GM04503 (cell line): ENCODE data around the gene MAP4K2.

Source experiments
- DNase-seq: peaks from one replicate; pipeline ENCODE4 v3.0.0-alpha.2; 2012; ENCODE audit warnings: low read depth

The MAP4K2 gene

DNA sequence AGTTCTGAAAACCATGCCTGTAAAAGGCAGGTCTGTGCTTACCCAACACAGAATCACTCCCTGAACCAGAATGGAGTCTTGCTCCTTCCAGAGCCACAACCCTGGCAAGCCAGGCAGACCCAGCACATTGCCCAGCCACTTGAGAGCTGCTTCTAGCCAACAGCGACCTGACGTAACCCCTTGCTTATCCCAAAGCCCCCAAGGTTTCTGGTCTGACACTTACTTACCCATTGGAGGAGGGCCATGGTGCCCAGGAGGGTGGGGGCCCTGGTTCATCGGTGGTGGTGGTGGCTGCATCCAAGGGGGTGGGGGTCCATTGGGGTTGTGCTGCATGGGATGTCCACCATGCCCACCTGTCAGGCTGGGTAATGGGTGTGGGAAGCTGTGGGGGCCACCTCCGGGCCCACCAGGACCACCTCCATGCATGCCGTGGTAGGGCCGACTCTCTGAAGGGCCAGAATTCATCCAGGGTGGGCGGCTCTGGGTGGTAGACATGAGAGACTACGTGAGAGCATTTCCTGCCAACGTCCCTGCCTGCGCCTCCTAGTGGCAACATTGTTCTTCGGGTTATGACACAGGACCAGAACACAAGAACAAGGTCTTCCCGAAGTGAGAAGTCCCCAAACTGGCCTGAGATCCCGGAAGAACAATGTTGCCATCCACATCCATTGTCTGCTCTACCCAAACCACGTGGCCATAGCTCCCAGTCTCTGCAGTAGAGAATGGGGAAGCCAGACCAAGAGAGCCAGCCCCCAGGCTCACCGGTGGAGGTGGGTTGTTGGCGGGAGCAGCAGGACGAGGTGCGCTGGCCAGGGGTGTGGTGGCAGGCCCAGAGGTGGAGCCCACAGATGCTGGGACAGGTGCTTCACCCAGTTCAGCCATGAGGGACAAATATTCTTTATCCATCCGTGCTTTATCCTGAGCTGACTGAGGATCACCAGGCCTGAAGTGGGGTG, 35.4 kb downstream of the MAP4K2 start:
- DNase-seq, result no peak

DNA sequence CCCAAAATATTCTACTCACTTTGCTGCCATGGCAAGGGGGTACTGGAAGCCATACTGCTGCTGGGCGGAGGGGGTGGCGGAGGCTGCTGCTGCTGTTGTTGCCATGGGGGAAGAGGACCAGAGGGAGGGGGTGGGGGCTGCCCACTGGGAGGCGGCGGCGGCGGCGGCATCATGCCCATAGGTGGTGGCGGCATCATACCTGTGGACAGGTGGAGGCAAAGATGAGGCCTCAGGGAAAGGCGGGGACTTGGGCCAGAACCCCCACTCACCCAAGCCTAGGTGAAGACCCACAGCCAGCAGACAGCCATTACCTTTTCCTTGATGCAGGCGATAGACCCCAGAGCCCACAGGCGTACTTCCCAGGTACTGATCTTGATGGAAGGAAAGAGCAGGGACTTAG, 36.1 kb downstream of the MAP4K2 start:
- DNase-seq, result no peak

DNA sequence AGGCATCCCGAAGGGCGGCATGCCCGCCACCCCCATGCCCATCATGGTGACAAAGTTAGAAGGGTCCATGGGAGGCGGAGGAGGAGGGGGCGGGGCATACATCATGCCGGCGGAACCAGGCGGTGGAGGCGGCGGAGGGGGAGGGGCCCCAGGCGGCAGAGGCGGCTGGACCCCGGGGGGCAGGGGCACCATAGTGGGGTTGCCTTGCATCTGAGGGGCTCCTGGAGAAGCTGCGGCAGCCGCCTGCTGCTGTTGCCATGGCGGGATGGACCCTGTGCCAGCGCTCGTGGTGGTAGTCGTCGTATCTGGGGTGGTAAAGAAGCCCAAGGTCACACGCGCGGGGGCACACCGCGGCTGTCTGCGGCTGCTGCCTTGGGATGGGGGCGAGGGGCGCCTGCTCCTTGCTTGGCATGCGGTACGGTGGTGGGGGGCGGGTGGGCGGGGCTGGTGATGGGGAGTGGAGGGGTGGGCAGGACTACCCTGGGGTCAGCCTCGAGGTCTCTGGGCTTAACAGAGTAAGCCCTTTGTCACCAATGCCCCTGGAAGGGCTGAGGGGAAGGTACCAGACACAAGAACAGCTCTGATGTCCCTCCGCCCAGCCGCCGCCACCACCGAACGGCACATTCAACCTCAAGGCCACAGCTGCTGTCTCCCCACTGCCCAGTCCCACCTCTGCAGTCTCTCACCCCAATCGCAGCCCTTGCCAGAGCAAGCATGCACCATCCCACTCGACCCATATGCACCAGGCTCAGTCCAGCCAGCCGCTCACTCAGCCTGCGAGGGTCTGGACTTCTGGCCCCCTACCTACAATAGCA, 37.0 kb downstream of the MAP4K2 start:
- DNase-seq, result no peak

GRCh38 chr11:64765291-64765850, 37.6 kb downstream of the MAP4K2 start:
- DNase-seq, result no peak

GRCh38 chr11:64764753-64765152, 38.3 kb downstream of the MAP4K2 start:
- DNase-seq, result no peak

DNA sequence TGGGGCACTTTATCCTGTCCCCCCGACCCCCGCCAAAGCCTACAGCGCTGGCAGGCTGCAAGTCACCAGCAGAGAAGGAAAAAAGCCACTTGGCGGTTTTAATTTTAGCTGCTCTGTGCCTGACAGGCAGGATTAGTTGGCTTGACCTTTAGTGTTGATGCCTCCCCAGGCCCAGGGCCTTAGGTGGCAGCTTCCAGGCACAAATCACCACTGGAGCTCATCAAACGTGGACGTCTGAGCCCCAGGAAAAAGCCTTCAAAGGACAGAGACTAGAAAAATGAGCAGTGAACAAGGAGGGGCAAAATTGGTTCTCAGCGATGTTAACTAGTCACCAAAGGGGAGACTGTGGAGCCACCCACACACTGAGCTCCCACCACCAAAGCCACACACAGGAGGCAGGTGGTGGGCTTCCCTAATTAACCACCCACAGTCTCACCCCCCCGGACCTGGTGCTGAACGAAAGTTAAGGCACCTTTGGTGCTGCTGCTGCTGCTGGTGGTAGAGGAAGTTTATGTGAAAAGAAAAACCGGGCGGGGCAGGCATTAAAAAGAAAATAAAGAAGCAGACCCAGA, 38.9 kb downstream of the MAP4K2 start:
- DNase-seq, result no peak

DNA sequence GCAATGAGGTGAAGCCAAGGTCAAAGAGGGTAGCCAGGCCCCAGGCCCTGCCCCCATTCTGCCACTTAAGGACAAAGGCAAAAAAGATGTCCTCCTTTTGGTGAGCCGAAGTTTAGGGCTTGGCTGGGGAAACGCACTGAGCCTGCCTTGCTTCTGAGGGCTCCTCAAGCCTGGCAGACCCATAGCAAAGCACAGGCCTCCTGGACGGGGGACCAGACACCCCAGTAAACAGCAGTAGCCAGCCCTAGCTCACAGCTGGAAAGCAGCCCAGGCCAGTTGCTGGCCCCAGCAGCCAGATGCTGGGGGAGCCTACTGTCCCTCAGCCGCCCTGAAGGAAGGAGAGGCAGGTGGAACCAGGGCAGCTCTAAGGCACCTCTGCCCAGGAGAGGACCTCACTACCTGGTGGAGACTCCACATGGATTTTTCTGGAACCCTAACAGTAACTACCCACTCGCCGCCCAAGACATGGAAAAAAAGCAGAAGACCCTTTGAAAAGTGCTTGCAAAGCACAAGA, 39.4 kb downstream of the MAP4K2 start:
- DNase-seq, result no peak

- DNase-seq, result no peak
Measured at GRCh38 chr11:64762674-64763525, 40.1 kb downstream of the MAP4K2 start.

DNA sequence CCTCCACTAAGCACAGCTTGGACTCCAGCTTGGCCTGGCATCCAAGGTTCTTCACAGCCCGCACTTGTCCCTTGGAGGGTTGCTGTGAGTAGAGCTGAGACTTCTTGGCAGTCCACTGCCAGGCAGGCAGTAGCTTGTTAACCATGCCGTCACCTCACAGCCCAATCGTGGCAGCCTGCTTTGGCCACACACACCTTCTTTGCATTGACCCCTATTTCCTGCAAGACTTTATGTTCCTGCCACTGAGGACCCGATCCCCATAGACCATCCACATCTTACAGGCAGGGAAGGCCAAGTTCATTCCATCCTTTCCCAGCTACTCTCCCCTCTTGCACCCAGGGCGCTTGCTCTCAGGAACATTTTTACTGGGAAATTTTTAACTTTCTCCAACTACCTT, 40.7 kb downstream of the MAP4K2 start:
- no peak for DNase-seq

DNA sequence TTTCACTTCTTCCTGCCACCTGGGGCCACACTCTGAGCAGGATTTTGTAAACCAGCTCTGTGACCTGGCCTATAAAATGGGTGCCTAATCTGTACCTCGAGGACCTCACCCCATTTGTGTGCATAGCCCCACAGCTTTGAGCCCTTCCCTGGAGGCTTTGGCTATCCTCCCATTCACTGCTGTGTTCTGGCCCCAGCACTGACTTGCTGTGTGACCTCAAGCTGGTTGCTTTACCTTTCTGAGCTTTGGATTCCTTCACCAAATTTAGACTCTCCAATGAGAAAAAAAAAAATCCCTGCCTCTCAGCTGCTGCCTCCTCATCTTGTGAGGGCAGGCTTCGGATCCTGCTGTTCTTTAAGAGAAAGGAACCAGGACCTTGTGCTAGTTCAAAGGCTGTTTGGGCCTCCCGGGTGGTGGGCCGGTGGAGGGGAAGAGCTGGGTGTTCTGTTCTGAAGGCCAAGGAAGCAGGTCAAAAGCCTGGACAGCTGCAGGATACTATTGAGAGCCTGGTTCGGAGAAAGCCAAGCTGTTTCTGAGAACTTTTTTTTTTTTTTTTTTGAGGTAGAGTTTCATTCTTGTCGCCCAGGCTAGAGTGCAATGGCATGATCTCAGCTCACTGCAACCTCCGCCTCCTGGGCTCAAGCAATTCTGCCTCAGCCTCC, 42.1 kb downstream of the MAP4K2 start:
- no peak for DNase-seq

DNA sequence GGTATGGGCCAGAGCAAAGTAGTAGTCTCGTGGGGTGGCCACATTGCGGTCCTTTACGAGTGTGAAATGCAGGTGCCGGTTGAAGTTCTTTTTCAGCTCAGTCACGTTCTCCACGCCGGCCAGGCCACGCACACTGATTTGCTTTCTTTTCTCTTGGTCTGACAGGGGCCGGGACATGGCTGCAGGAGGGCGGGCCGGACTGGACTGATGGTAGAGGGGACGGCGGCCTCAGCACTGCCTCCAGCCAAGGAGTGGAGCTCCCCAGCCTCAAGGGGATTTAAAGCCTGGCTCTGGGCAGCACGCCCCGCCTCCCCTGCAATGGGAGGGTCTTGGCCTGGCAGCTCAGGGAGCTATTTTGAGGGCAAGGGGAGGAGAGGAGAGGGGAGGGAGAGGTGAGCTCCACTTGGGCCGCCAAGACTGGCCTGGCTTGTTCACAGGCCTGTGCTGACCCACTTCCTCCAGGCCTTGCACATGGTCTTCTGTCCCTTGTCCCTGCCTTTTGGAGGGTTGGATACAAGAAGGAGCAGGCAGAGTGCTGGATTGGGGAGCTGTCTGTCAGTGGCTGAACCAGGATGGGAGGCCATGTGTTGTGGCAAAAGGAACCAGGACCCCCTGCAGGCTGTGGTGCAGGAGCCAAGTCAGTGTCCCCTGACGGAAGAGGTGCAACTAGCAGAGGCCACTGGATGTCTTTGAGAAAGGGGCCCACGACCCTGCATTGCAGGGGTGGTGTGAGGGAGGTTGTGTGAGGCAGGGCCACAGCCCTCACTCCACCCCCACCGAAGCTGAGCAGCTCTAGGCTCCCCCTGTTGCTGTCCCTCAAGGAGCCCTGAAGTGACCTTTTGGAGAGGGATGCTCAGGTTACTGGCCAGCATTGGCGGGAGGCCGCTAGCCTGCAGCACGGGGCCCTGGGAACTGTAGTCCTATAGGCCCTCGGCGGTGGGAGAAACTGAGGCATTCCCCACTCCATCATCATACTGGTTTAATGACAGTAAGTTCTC, 43.0 kb downstream of the MAP4K2 start, which contains the start of gene PYGM:
PYGM (minus strand) TSS at position 253 of the 998 bp plus-strand sequence; CDS start at position 177, 76 bp downstream.
- no peak for DNase-seq

- no peak for DNase-seq
Measured at GRCh38 chr11:64759131-64759721, 43.8 kb downstream of the MAP4K2 start.

- no peak for DNase-seq
Measured at GRCh38 chr11:64758330-64759079, 44.5 kb downstream of the MAP4K2 start.

GRCh38 chr11:64757549-64758329, 45.3 kb downstream of the MAP4K2 start:
- no peak for DNase-seq

- no peak for DNase-seq
Measured at GRCh38 chr11:64755681-64756361, 47.2 kb downstream of the MAP4K2 start.

DNA sequence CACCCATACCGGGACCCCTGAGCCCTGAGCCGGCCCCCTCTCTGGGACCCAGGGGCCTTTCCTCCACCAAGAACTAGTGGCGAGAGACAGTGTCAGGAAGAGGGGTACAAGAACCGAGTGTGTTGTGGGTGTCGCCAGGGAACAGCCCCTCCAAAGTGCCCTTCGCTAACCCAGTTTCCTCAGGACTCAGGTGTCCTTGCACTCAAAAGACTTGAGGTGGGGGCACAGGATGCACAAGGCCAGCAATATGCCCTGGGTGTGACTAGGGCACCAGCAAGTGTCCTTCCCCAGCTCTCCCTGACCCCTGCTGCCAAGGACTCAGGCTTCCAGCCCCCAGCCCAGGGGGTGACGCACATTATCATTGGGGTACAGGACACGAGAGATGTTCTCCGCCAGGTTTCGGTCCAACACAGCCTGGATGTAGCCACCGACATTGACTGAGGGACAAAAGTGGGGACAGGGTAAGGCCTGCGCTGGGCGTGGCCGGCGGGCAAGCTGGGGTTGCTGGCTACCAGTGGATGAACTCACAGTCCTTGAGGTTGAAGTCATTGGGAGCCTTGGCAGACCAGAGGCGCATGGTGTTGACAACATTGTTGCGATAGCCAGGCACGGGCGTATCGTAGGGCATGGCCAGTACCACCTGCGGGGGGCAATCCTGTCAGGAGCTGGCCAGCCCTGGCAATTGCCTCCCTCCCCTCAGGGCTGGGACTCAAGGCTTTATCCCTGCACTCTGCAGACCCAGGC, 47.9 kb downstream of the MAP4K2 start:
- no peak for DNase-seq
